ENCODE data around the gene LRIT3.

The LRIT3 gene

DNA sequence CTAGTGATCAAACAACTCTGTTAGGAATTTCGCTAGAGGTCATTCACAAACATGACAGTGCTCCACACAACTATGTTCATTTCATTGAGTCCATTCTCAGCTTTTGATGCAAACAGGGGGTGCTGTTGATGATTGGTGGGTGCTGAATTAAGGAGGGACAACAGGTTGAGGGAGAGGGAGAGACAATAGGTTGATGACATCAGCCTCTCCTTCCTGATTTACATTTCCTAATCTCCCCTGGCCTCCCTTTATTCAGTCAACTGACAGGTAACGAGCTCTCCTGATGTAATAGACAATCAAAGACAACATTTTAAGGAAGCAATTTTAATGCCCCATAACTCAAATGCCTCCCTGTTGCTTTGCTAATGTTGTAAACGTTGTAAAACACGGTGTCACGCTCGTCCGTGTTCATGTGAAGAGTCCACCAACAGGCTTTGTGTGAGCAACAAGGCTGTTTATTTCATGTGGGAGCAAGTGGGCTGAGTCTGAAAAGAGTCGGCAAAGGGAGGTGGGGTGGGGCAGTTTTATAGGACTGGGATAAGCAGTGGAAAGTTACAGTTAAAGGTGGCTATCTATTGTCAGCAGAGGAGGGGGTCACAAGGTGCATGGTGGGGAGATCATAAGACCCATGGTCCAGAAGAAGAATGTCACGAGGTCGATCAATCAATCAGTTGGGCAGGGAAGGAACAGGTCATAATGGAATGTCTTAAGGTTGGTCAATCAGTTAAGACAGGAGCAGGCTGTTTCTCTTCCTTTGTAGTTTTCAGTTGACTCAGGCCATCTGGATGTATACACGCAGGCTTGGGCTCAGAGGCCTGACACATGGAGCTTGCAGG, 37.1 kb upstream of the LRIT3 start:
- no peak for DNase-seq (ENCODE audit: extremely low spot score)
- TF ChIP-seq L3MBTL2 (conservative IDR thresholded peaks at IDR 0.05) (no peak), BHLHE40 (IDR thresholded peaks at IDR 0.05; ENCODE audit: borderline replicate concordance) (no peak), CTBP1 (IDR thresholded peaks at IDR 0.05; ENCODE audit: borderline replicate concordance) (no peak), SUZ12 (IDR thresholded peaks at IDR 0.05) (no peak), TARDBP (IDR thresholded peaks at IDR 0.05) (no peak), NFRKB (IDR thresholded peaks at IDR 0.05) (no peak), FOXK2 (IDR thresholded peaks at IDR 0.05) (no peak), ZNF384 (IDR thresholded peaks at IDR 0.05) (no peak), HDGF (IDR thresholded peaks at IDR 0.05; ENCODE audit: borderline replicate concordance) (no peak), FOXA1 (IDR thresholded peaks at IDR 0.05) (no peak), LEF1 (IDR thresholded peaks at IDR 0.05; ENCODE audit: borderline replicate concordance) (no peak), ARNT (IDR thresholded peaks at IDR 0.05) (no peak), ELF4 (IDR thresholded peaks at IDR 0.05) (no peak), FOXM1 (IDR thresholded peaks at IDR 0.05; ENCODE audit: borderline replicate concordance) (no peak), SP1 (IDR thresholded peaks at IDR 0.05) (no peak)
- TF ChIP-seq, protein P1, sequence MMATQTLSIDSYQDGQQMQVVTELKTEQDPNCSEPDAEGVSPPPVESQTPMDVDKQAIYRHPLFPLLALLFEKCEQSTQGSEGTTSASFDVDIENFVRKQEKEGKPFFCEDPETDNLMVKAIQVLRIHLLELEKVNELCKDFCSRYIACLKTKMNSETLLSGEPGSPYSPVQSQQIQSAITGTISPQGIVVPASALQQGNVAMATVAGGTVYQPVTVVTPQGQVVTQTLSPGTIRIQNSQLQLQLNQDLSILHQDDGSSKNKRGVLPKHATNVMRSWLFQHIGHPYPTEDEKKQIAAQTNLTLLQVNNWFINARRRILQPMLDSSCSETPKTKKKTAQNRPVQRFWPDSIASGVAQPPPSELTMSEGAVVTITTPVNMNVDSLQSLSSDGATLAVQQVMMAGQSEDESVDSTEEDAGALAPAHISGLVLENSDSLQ (IDR thresholded peaks at IDR 0.05) = no peak
- CTCF ChIA-PET = no interaction called here
- POLR2A ChIA-PET = no interaction called here

DNA sequence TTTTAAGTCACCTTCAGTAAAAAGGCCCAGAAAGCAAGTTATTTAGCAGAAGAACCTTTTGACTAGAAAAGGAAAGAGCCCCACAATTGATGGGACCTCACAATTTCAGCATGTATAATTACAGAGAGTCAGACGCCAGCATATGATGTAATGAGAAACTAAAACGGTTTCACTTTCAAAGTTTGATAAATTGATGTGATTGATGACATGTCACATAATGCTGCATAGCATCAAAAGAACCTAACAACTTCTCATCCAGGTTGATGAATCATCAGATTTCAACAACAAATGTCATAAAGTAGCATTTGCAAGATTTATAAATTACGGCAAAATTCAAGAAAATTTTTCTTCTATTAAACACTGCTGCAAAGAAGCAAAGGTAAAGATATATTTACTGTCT, 36.2 kb upstream of the LRIT3 start:
- TF ChIP-seq FOXM1 (IDR thresholded peaks at IDR 0.05; ENCODE audit: borderline replicate concordance) = no peak
- TF ChIP-seq, protein P1 (IDR thresholded peaks at IDR 0.05) = peak; percentile 59
- DNase-seq (ENCODE audit: extremely low spot score) = no peak
- POLR2A ChIA-PET = no interaction called here
- CTCF ChIA-PET = no interaction called here

- DNase-seq (ENCODE audit: extremely low spot score) = peak; percentile 91
- CTCF ChIA-PET = no interaction called here
- POLR2A ChIA-PET = interaction anchor here (0.6 to 1.0 kb wide), 5 partner anchors 12 to 431 kb away, joined by 3 to 5 read pairs (median 3); partner anchors contain the start of gene MCUB
- TF ChIP-seq BHLHE40 (IDR thresholded peaks at IDR 0.05; ENCODE audit: borderline replicate concordance) = no peak
- TF ChIP-seq FOXA1 (IDR thresholded peaks at IDR 0.05) = no peak
- TF ChIP-seq, protein P1 (IDR thresholded peaks at IDR 0.05) = no peak
- no peak for TF ChIP-seq CTBP1 (IDR thresholded peaks at IDR 0.05; ENCODE audit: borderline replicate concordance)
- TF ChIP-seq SUZ12 (IDR thresholded peaks at IDR 0.05) = no peak
- no peak for TF ChIP-seq NFRKB (IDR thresholded peaks at IDR 0.05)
- no peak for TF ChIP-seq FOXK2 (IDR thresholded peaks at IDR 0.05)
- no peak for TF ChIP-seq ZNF384 (IDR thresholded peaks at IDR 0.05)
- TF ChIP-seq ARNT (IDR thresholded peaks at IDR 0.05) = no peak
- no peak for TF ChIP-seq TARDBP (IDR thresholded peaks at IDR 0.05)
- TF ChIP-seq SP1 (IDR thresholded peaks at IDR 0.05) = no peak
- TF ChIP-seq L3MBTL2 (conservative IDR thresholded peaks at IDR 0.05) = peak; percentile 95
- peak; percentile 80 for TF ChIP-seq ELF4 (IDR thresholded peaks at IDR 0.05)
- no peak for TF ChIP-seq FOXM1 (IDR thresholded peaks at IDR 0.05; ENCODE audit: borderline replicate concordance)
Observed at GRCh38 chr4:109815151-109816081, 32.5 kb upstream of the LRIT3 start, which contains the start of gene GAR1. Gene GAR1, plus strand, starts transcription at chr4:109815762. Its CDS starts 403 bp downstream, at chr4:109816165.

DNA sequence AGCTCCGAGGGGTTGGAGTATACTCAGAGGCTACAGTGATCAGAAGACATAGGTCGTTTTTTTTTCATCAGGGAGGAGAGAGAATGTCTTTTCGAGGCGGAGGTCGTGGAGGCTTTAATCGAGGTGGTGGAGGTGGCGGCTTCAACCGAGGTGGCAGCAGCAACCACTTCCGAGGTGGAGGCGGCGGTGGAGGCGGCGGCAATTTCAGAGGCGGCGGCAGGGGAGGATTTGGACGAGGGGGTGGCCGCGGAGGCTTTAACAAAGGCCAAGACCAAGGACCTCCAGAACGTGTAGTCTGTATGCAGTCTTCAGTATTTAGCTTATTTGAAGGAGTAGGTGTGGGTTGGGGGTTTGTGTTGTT, 31.8 kb upstream of the LRIT3 start:
- DNase-seq (ENCODE audit: extremely low spot score) = no peak
- ChIA-PET CTCF (no interaction called here), POLR2A (no interaction called here)
- TF ChIP-seq ZNF384 (IDR thresholded peaks at IDR 0.05) (no peak), L3MBTL2 (conservative IDR thresholded peaks at IDR 0.05) (no peak), CTBP1 (IDR thresholded peaks at IDR 0.05; ENCODE audit: borderline replicate concordance) (no peak), ARNT (IDR thresholded peaks at IDR 0.05) (no peak), SP1 (IDR thresholded peaks at IDR 0.05) (no peak), TARDBP (IDR thresholded peaks at IDR 0.05) (no peak), HDGF (IDR thresholded peaks at IDR 0.05; ENCODE audit: borderline replicate concordance) (no peak), SUZ12 (IDR thresholded peaks at IDR 0.05) (no peak), FOXM1 (IDR thresholded peaks at IDR 0.05; ENCODE audit: borderline replicate concordance) (no peak), FOXK2 (IDR thresholded peaks at IDR 0.05) (no peak), ELF4 (IDR thresholded peaks at IDR 0.05) (no peak)
- TF ChIP-seq, protein P1 (IDR thresholded peaks at IDR 0.05) = no peak

DNA sequence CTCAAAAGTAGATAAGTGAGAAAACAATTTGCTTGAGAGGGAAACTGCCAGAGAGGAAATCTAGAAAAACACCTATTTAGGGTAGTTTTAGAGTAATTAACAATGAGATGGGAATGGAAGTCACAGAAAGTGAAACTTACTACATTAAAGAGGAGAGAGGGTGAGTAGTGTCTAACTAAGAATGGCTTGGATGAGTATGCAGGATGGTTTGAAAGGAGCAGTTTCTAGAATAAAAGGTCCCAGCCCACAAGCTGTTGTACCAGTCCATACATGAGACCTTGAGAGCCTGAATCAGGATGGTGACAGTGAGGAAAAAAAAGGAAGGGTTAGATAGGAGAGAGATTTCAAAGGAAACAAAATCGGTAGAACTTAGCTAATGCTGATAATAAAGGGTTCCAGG, 31.0 kb upstream of the LRIT3 start:
- CTCF ChIA-PET = no interaction called here
- no peak for DNase-seq (ENCODE audit: extremely low spot score)
- TF ChIP-seq SUZ12 (IDR thresholded peaks at IDR 0.05) (no peak), ARNT (IDR thresholded peaks at IDR 0.05) (no peak), FOXA1 (IDR thresholded peaks at IDR 0.05) (no peak), TARDBP (IDR thresholded peaks at IDR 0.05) (no peak), BHLHE40 (IDR thresholded peaks at IDR 0.05; ENCODE audit: borderline replicate concordance) (no peak), ZNF384 (IDR thresholded peaks at IDR 0.05) (no peak)
- TF ChIP-seq, protein P1 (IDR thresholded peaks at IDR 0.05) = no peak
- POLR2A ChIA-PET = no interaction called here
